HG03025 (cell line): ENCODE results near the gene HNRNPLL.
A peak's percentile ranks its signal among the peaks of the same experiment; 100 is the strongest.
"Not testable (repeated sequence)": the region's sequence is repeated elsewhere in the genome, so short reads cannot be mapped to it uniquely, and the experiment has no call there.

ENCODE experiments used
- ATAC-seq: cut with Tn5 transposase; IDR thresholded peaks from one replicate; pipeline ENCODE4 v1.9.1; 2021; ENCODE audit warnings: mild to moderate bottlenecking, moderate library complexity; ENCODE audit not compliant: unreplicated experiment, low FRiP score

The HNRNPLL gene

GRCh38 chr2:38602732-38603401 is at the start of gene HNRNPLL:
Gene HNRNPLL (minus strand): TSS chr2:38602928. CDS start chr2:38602626, 302 bp downstream.
- peak; percentile 79 for ATAC-seq

GRCh38 chr2:38650717-38651116 is 48.0 kb upstream of the HNRNPLL start:
- no peak for ATAC-seq

DNA sequence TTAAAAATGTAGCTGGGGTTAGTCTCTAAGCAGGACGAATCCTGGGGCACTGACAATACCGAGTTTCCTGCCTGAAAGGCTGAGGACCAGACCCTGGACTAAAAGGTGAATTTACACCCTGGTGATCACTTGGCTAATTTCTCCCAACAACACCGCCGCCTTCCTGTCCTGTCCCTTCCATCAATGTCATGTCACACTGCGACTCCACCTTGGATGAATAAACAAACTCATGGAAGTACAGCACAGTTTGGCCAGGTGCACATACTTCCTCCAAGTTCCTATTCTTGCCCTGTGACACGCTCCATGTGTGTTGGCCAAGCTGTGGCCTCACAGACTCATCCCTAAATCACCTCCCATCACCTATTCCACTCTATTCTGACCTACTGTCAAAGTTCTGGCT is 47.3 kb upstream of the HNRNPLL start:
- ATAC-seq = no peak

DNA sequence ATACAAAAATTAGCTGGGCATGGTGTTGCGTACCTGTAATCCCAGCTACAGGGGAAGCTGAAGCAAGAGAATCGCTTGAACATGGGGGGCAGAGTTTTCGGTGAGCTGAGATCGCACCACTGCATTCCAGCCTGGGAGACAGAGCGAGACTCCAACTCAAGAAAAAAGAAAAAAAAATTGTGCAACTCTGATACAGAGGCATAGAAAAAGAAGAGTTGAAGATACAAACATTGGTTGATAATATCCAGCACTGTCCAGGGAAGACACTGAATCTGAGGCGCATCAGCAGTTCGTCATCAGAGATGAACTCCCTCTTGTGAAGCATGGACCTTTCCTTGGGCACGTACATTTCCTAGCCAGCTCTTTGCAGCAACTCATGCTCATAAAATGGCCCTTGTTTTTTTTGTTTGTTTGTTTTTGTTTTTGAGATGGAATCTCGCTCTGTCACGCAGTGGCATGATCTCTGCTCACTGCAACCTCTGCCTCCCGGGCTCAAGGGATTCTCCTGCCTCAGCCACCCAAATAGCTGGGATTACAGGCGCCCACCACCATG is 46.5 kb upstream of the HNRNPLL start:
- ATAC-seq = no peak

GRCh38 chr2:38648107-38648761 is 45.5 kb upstream of the HNRNPLL start:
- ATAC-seq = no peak

- ATAC-seq = not testable (repeated sequence)
Measured at GRCh38 chr2:38643683-38644511, 41.2 kb upstream of the HNRNPLL start.

- ATAC-seq = no peak
Measured at GRCh38 chr2:38643021-38643671, 40.4 kb upstream of the HNRNPLL start.

- ATAC-seq = not testable (repeated sequence)
Measured at GRCh38 chr2:38642373-38643017, 39.8 kb upstream of the HNRNPLL start.

- no peak for ATAC-seq
Measured at GRCh38 chr2:38636069-38636468, 33.3 kb upstream of the HNRNPLL start.

DNA sequence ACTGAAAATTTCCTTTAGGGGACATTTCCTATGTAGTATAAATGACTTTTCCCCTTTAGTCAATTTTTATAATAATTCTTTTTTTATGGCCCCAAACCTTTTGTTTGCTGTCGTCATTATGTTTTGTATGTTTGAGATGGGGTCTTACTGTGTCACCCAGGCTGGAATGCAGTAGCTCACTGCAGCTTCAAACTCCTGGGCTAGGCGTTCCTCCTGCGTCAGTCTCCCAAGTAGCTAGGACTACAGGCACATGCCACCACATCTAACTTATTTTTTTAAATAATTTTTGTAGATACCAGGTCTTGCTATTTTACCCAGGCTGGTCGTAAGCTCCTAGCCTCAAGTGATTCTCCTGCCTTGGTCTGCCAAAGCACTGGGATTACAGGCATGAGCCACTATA is 32.4 kb upstream of the HNRNPLL start:
- no peak for ATAC-seq

DNA sequence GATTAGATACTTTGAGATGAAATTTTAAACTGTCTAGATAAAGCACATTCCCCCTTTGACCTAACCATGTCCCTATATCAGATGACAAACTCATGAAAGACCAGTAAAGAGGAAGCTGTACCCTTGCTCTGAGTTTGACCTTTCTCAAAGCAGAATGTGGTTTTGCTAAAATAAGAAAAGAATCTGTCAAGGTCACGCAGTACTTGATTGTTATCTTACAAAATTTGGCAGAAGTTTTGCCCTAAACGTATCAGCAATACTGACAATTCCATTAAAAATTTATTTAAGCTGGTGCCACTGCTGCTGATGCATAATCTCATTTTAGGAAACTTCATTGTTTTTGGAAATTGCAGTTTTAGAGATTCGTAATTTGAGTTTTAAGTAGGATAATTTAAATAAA is 32.0 kb upstream of the HNRNPLL start:
- peak; percentile 78 for ATAC-seq

DNA sequence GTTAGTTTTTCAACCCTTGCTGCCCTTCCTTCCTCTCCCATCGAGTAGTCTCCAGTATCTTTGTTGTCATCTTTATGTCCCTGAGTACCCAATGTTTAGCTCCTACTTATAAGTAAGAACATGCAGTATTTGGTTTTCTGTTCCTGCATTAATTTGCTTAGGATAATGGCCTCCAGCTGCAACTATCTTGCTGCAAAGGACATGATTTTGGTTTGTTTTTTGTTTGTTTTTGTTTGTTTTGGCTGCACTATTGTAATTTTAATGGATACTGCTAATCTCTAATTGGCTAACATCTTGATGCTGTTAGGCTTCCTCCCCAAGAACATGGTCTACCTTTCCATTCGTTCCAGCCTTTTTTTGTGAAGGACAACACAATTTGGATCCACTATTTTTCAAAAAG is 31.2 kb upstream of the HNRNPLL start:
- ATAC-seq = no peak

GRCh38 chr2:38632980-38633379 is 30.3 kb upstream of the HNRNPLL start:
- no peak for ATAC-seq

DNA sequence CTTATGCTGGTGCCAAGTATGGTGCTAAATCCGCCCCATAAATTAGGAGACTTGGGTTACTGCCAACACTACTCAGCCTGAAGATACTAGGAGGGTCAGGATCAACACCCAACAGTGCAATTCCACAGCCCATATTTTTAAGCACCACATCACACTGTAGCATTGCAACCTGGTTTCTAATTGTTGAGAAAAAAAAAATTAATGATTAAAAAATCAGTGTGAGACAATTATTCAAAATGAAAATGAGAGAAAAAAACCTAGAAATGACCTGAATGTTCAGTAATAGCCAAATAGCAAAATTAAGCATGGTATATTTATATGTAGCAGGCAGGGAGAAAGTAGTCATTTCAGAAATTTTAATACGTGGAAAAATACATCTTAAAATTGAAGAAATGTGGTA is 29.2 kb upstream of the HNRNPLL start:
- no peak for ATAC-seq

DNA sequence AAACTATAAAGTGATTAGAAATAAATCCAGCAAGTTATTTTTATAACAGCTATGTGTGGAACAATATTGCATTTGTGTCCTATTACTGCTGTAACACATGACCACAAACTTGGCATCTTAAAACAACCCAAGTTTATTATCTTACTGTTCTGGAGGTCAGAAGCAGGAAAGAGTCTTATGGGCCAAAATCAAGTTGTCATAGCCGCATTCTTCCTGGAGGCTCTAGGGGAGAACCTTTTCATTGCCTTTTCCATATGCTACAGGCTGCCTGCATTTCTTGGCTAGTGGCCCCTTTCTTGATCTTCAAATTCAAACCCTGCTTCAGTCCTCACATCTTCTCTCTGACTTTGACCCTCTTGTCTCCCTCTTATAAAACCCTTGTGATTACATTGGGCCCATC is 27.0 kb upstream of the HNRNPLL start:
- no peak for ATAC-seq

DNA sequence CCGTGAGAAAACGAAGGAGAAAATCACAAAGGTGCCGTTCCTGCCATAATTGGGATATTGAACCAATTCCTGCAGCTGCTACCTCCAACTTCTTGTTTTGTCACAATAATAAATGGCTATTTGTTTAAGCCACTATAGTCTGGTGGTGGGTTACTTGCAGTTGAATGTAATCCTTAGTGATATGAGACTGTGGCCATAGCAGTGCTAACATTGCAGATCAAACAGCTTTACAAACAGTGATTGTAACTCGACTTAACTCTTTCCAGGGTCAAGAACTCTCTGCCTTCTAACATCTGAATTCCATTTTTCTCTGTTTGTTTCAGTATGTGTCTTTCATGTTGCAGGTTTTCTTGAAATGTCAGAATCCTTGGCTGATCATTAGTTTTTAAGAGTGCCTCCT is 24.7 kb upstream of the HNRNPLL start:
- no peak for ATAC-seq

DNA sequence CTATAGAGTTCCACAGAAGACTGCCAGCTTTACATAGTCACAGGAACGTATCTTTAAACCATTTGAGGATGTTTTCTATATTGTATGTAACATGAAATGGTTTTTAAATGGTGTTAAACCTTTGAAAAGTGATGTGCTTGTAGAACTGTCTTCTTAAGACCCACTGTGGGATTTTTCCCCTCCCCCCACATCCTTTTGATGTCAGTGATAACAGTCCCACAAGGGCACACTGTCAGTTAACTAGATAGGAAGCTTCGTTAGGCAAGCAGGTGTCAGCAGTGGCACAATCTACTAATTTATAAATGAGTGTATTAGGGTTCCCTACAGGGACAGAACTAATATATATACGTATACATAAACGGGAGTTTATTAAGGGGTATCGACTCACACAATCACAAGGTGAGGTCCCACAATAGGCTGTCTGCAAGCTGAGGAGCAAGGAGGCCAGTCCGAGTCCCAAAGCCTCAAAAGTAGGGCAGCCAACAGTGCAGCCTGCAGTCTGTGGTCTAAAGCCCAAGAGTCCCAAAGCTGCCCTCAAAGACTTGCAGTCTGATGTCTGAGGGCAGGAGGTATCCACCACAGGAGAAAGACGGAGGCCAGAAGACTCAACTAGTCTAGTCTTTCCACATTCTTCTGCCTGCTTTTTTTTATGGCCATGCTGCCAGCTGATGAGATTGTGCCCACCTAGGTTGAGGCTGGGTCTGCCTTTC is 23.8 kb upstream of the HNRNPLL start:
- ATAC-seq = no peak

DNA sequence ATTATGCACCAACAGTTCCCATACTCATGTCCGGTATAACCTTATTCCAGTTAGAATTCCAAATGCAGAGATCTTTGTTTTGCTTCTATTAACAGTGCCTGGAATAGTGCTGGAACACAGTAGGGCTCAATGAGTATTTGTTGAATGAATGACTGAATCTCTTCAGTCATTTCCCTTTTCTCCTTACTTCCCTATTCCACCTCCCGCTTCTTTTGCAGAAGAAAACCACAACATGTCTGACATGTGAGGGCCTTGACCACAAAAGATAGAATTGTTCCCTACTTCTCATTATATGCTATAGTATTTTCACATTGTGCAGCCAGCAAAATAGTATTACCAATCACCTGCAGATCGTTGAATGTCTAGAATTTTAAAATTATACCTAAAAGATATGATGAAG is 19.5 kb upstream of the HNRNPLL start:
- no peak for ATAC-seq

DNA sequence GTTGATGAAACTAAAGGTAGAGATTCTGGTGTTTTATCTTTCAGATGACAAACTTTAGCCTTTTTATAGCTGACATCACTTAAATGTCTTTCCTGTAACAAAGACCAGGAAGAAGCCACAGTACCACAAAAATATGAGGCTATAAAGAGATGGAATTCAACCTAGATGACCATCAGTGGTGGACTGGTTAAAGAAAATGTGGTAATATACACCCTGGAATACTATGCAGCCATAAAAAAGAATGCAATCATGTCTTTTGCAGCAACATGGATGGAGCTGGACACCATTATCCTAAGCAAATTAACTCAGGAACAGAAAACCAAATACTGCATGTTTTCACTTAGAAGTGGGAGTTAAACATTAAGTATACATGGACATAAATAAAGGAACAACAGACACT is 18.3 kb upstream of the HNRNPLL start:
- ATAC-seq = no peak
